Measurements from ENCODE around the gene LRRC26. TPM values are rescaled to one million over a fixed set of nuclear protein-coding genes. Genes with fewer than 3 reads are reported as not detected.

Gene LRRC26
- polyA plus RNA-seq, 10 donors: not detected

Other genes starting within 250 kb of the LRRC26 start
- gene FBXW5, start 225.3 kb downstream of the LRRC26 start, polyA plus RNA-seq (ENCODE audit: insufficient read length in 10 of 10): 10 to 100 TPM; 27.4 to 47.9 (median 34.4) TPM
- gene C8G, start 224.8 kb downstream of the LRRC26 start, polyA plus RNA-seq (ENCODE audit: insufficient read length in 10 of 10): 1 to 10 TPM in 1 of 10 donors, under 1 TPM in 8, not detected in 1; 0.29 to 1.0 (median 0.51) TPM
- 1 to 10 TPM in 3 of 10 donors, under 1 TPM in 7; 0.25 to 1.2 (median 0.68) TPM for gene LCN12, start 217.8 kb downstream of the LRRC26 start, polyA plus RNA-seq (ENCODE audit: insufficient read length in 10 of 10)
- 10 to 100 TPM in 8 of 10 donors, 1 to 10 TPM in 2; 2.3 to 36.3 (median 17.1) TPM for gene PTGDS, start 192.5 kb downstream of the LRRC26 start, polyA plus RNA-seq (ENCODE audit: insufficient read length in 10 of 10)
- 1 to 10 TPM in 3 of 10 donors, under 1 TPM in 7; 0.14 to 1.1 (median 0.66) TPM for gene LCNL1, start 187.1 kb downstream of the LRRC26 start, polyA plus RNA-seq (ENCODE audit: insufficient read length in 10 of 10)
- gene PAXX, start 177.6 kb downstream of the LRRC26 start, polyA plus RNA-seq (ENCODE audit: insufficient read length in 10 of 10): 10 to 100 TPM; 11.8 to 28.5 (median 21.6) TPM
- gene CLIC3, start 173.5 kb downstream of the LRRC26 start, polyA plus RNA-seq (ENCODE audit: insufficient read length in 10 of 10): 1 to 10 TPM in 2 of 10 donors, under 1 TPM in 6, not detected in 2; 0.28 to 4.7 (median 0.54) TPM
- 10 to 100 TPM; 11.5 to 18.7 (median 16.7) TPM for gene ABCA2, start 141.8 kb downstream of the LRRC26 start, polyA plus RNA-seq (ENCODE audit: insufficient read length in 10 of 10)
- under 1 TPM in 4 of 10 donors, not detected in 6; 0.10 to 0.48 (median 0.12) TPM for gene FUT7, start 138.0 kb downstream of the LRRC26 start, polyA plus RNA-seq (ENCODE audit: insufficient read length in 10 of 10)
- gene NPDC1, start 123.9 kb downstream of the LRRC26 start, polyA plus RNA-seq (ENCODE audit: insufficient read length in 10 of 10): 10 to 100 TPM; 28.5 to 53.0 (median 38.4) TPM
- 10 to 100 TPM in 6 of 10 donors, 1 to 10 TPM in 4; 7.5 to 16.5 (median 12.1) TPM for gene ENTPD2, start 116.0 kb downstream of the LRRC26 start, polyA plus RNA-seq (ENCODE audit: insufficient read length in 10 of 10)
- gene SAPCD2, start 99.5 kb downstream of the LRRC26 start, polyA plus RNA-seq (ENCODE audit: insufficient read length in 10 of 10): 1 to 10 TPM; 1.9 to 7.1 (median 3.9) TPM
- 1 to 10 TPM; 1.5 to 3.0 (median 2.0) TPM for gene UAP1L1, start 92.5 kb downstream of the LRRC26 start, polyA plus RNA-seq (ENCODE audit: insufficient read length in 10 of 10)
- gene MAN1B1, start 83.1 kb downstream of the LRRC26 start, polyA plus RNA-seq (ENCODE audit: insufficient read length in 10 of 10): 10 to 100 TPM; 31.3 to 54.4 (median 41.1) TPM
- gene DPP7, start 55.3 kb downstream of the LRRC26 start, polyA plus RNA-seq (ENCODE audit: insufficient read length in 10 of 10): 10 to 100 TPM; 21.9 to 43.1 (median 28.8) TPM
- under 1 TPM in 2 of 10 donors, not detected in 8; 0.07 TPM for gene GRIN1, start 30.9 kb downstream of the LRRC26 start, polyA plus RNA-seq (ENCODE audit: insufficient read length in 10 of 10)
- gene TMEM210, start 2.0 kb upstream of the LRRC26 start, polyA plus RNA-seq (ENCODE audit: insufficient read length in 10 of 10): not detected
- gene ANAPC2, start 18.5 kb upstream of the LRRC26 start, polyA plus RNA-seq (ENCODE audit: insufficient read length in 10 of 10): 10 to 100 TPM; 21.2 to 36.5 (median 29.2) TPM
- 10 to 100 TPM; 38.2 to 72.0 (median 49.6) TPM for gene SSNA1, start 18.6 kb upstream of the LRRC26 start, polyA plus RNA-seq (ENCODE audit: insufficient read length in 10 of 10)
- gene TPRN, start 30.7 kb upstream of the LRRC26 start, polyA plus RNA-seq (ENCODE audit: insufficient read length in 10 of 10): 10 to 100 TPM in 2 of 10 donors, 1 to 10 TPM in 8; 5.8 to 10.9 (median 7.8) TPM
- 10 to 100 TPM; 30.3 to 36.7 (median 32.2) TPM for gene TMEM203, start 35.6 kb upstream of the LRRC26 start, polyA plus RNA-seq (ENCODE audit: insufficient read length in 10 of 10)
- 10 to 100 TPM in 1 of 10 donors, 1 to 10 TPM in 9; 3.8 to 10.6 (median 6.9) TPM for gene NDOR1, start 35.6 kb upstream of the LRRC26 start, polyA plus RNA-seq (ENCODE audit: insufficient read length in 10 of 10)
- 1 to 10 TPM; 1.8 to 4.5 (median 2.4) TPM for gene RNF208, start 52.2 kb upstream of the LRRC26 start, polyA plus RNA-seq (ENCODE audit: insufficient read length in 10 of 10)
- gene CYSRT1, start 55.1 kb upstream of the LRRC26 start, polyA plus RNA-seq (ENCODE audit: insufficient read length in 10 of 10): 1 to 10 TPM in 9 of 10 donors, under 1 TPM in 1; 0.93 to 3.3 (median 2.0) TPM
- gene RNF224, start 57.5 kb upstream of the LRRC26 start, polyA plus RNA-seq (ENCODE audit: insufficient read length in 10 of 10): 1 to 10 TPM in 7 of 10 donors, under 1 TPM in 3; 0.80 to 3.4 (median 1.5) TPM
- 1 to 10 TPM in 5 of 10 donors, under 1 TPM in 5; 0.29 to 2.0 (median 0.89) TPM for gene SLC34A3, start 60.9 kb upstream of the LRRC26 start, polyA plus RNA-seq (ENCODE audit: insufficient read length in 10 of 10)
- 100 to 1,000 TPM; 125 to 258 (median 160) TPM for gene TUBB4B, start 71.2 kb upstream of the LRRC26 start, polyA plus RNA-seq (ENCODE audit: insufficient read length in 10 of 10)
- gene STPG3, start 81.2 kb upstream of the LRRC26 start, polyA plus RNA-seq (ENCODE audit: insufficient read length in 10 of 10): under 1 TPM in 7 of 10 donors, not detected in 3; 0.16 to 0.62 (median 0.32) TPM
- 10 to 100 TPM; 39.3 to 55.4 (median 45.0) TPM for gene NELFB, start 85.3 kb upstream of the LRRC26 start, polyA plus RNA-seq (ENCODE audit: insufficient read length in 10 of 10)
- 1 to 10 TPM; 3.9 to 7.8 (median 5.6) TPM for gene TOR4A, start 107.7 kb upstream of the LRRC26 start, polyA plus RNA-seq (ENCODE audit: insufficient read length in 10 of 10)
- 1 to 10 TPM; 2.9 to 7.5 (median 4.8) TPM for gene NRARP, start 132.2 kb upstream of the LRRC26 start, polyA plus RNA-seq (ENCODE audit: insufficient read length in 10 of 10)